K562 (cell line): ENCODE results near the gene SKIC2. TPM values are rescaled to one million over a fixed set of nuclear protein-coding genes. Genes with fewer than 3 reads are reported as not detected.
A peak's percentile ranks its signal among the peaks of the same experiment; 100 is the strongest.

ENCODE experiments used
- BCOR ChIP-seq: fragments of 450-650 bp; IDR thresholded peaks from 2 replicates; pipeline ENCODE4 v1.6.1; 2016
- C11orf30 ChIP-seq: fragments of 450-650 bp; IDR thresholded peaks from 2 replicates; pipeline ENCODE4 v1.6.1; 2016; ENCODE audit warnings: low read depth, mild to moderate bottlenecking
- CBX3 ChIP-seq, 2 experiments: IDR thresholded peaks; 1 replicate in 1 of 2; 2 replicates in 1 of 2; pipeline ENCODE4 v1.6.1; 2012; ENCODE audit warnings: inconsistent platforms in 2 of 2, low read length in 2 of 2, borderline replicate concordance in 1 of 2, control low read depth in 1 of 2
- CHD2 ChIP-seq: IDR thresholded peaks from 2 replicates; pipeline ENCODE4 v1.6.1; 2011; ENCODE audit warnings: low read depth, low read length
- ELF4 ChIP-seq: fragments of 450-650 bp; formaldehyde crosslinking; IDR thresholded peaks from 2 replicates; pipeline ENCODE4 v1.4.0; 2022; ENCODE audit warnings: missing genetic modification characterization
- EP400 ChIP-seq: fragments of 450-650 bp; IDR thresholded peaks from 2 replicates; pipeline ENCODE4 v1.6.1; 2017; ENCODE audit warnings: antibody characterized with exemption, mild to moderate bottlenecking, moderate library complexity
- FOXA1 ChIP-seq: fragments of 450-650 bp; IDR thresholded peaks from 2 replicates; pipeline ENCODE4 v1.6.1; 2016; ENCODE audit warnings: mild to moderate bottlenecking, borderline replicate concordance
- HDGF ChIP-seq: fragments of 450-650 bp; IDR thresholded peaks from 2 replicates; pipeline ENCODE4 v1.6.1; 2016
- HLTF ChIP-seq: fragments of 450-650 bp; IDR thresholded peaks from 2 replicates; pipeline ENCODE4 v1.6.1; 2016
- HMG20B ChIP-seq: fragments of 250-450 bp; sonication (Bioruptor Pico); IDR thresholded peaks from 2 replicates; pipeline ENCODE4 v1.5.0; 2021; ENCODE audit warnings: mild to moderate bottlenecking
- HMGXB4 ChIP-seq: sonication (generic); formaldehyde crosslinking; IDR thresholded peaks from 2 replicates; pipeline ENCODE4 v1.8.1; 2023; ENCODE audit warnings: mild to moderate bottlenecking, missing genetic modification reagents
- ID3 ChIP-seq, 2 experiments: fragments of 250-450 bp in 1 of 2; fragments of 450-650 bp in 1 of 2; sonication (Bioruptor Pico) in 1 of 2; IDR thresholded peaks; 2 replicates each; pipeline versions ENCODE4 v1.6.1 to v1.8.0; 2016 to 2021; ENCODE audit warnings: mild to moderate bottlenecking in 2 of 2, moderate library complexity in 2 of 2, missing compliant biosample characterization in 1 of 2, missing genetic modification characterization in 1 of 2
- MAFK ChIP-seq: IDR thresholded peaks from 2 replicates; pipeline ENCODE4 v1.6.1; 2011; ENCODE audit warnings: low read length, improper control_type of control experiment
- MAZ ChIP-seq, 2 experiments: fragments of 450-650 bp in 1 of 2; sonication (generic) in 1 of 2; formaldehyde crosslinking; IDR thresholded peaks in 1 of 2; conservative IDR thresholded peaks in 1 of 2; 2 replicates each; pipeline versions ENCODE4 v1.4.0 to v1.5.0; 2020; ENCODE audit warnings: mild to moderate bottlenecking in 1 of 2, missing genetic modification reagents in 1 of 2
- NELFE ChIP-seq: IDR thresholded peaks from 2 replicates; pipeline ENCODE4 v1.6.1; 2011; ENCODE audit warnings: mild to moderate bottlenecking; ENCODE audit not compliant: insufficient read depth, insufficient read length
- NR4A1 ChIP-seq, 2 experiments: fragments of 250-450 bp in 1 of 2; fragments of 450-650 bp in 1 of 2; sonication (Bioruptor Pico) in 1 of 2; IDR thresholded peaks; 2 replicates each; pipeline versions ENCODE4 v1.4.0 to v1.6.1; 2016 to 2020; ENCODE audit warnings: mild to moderate bottlenecking in 2 of 2, missing compliant biosample characterization in 1 of 2, missing genetic modification characterization in 1 of 2, moderate library complexity in 1 of 2
- PURB ChIP-seq: sonication (generic); formaldehyde crosslinking; IDR thresholded peaks from 2 replicates; pipeline ENCODE4 v1.9.0; 2021; ENCODE audit warnings: low read depth, mild to moderate bottlenecking, missing genetic modification reagents
- RBM17 ChIP-seq: fragments of 200-400 bp; formaldehyde crosslinking; IDR thresholded peaks from 2 replicates; pipeline ENCODE4 v1.6.1; 2017; ENCODE audit warnings: low read depth, mild to moderate bottlenecking, low read length, borderline replicate concordance
- RFX5 ChIP-seq: IDR thresholded peaks from 2 replicates; pipeline ENCODE4 v1.6.1; 2011; ENCODE audit warnings: low read depth, mild to moderate bottlenecking, improper control_type of control experiment, low read length
- SNAPC5 ChIP-seq: fragments of 250-450 bp; sonication (Bioruptor Pico); IDR thresholded peaks from 2 replicates; pipeline ENCODE4 v1.8.0; 2021; ENCODE audit warnings: moderate library complexity, mild to moderate bottlenecking, inconsistent platforms
- TEAD4 ChIP-seq, 2 experiments: sonication (generic) in 1 of 2; formaldehyde crosslinking in 1 of 2; IDR thresholded peaks; 2 replicates each; pipeline versions ENCODE4 v1.6.1 to v1.8.0; 2012 to 2022; ENCODE audit warnings: borderline replicate concordance in 1 of 2, inconsistent platforms in 1 of 2, low read length in 1 of 2, mild to moderate bottlenecking in 1 of 2, missing genetic modification reagents in 1 of 2
- TRIM24 ChIP-seq, 2 experiments: fragments of 450-650 bp; IDR thresholded peaks; 2 replicates each; pipeline ENCODE4 v1.6.1; 2016
- YBX1 ChIP-seq: fragments of 450-650 bp; IDR thresholded peaks from 2 replicates; pipeline ENCODE4 v1.7.1; 2016; ENCODE audit warnings: mild to moderate bottlenecking
- ZKSCAN3 ChIP-seq: fragments of 250-450 bp; sonication (Bioruptor Pico); IDR thresholded peaks from 2 replicates; pipeline ENCODE4 v1.4.0; 2020
- ZNF175 ChIP-seq: fragments of 200-800 bp; sonication (Bioruptor generic); IDR thresholded peaks from 2 replicates; pipeline ENCODE4 v1.6.1; 2016; ENCODE audit warnings: low read depth, mild to moderate bottlenecking, missing genetic modification characterization, missing compliant biosample characterization
- ZNF280A ChIP-seq: fragments of 450-650 bp; IDR thresholded peaks from 2 replicates; pipeline ENCODE4 v1.6.1; 2018; ENCODE audit warnings: mild to moderate bottlenecking, low read depth; ENCODE audit not compliant: partially characterized antibody
- polyA plus RNA-seq, 8 experiments: library from polyadenylated mRNA; depleted of rRNA in 4 of 8; stranded (reverse) in 5 of 8; unstranded in 3 of 8; fragments of >200 nt; fragmentation: Nextera tagmentation in 2 of 8; fragmentation: Illumina TruSeq in 1 of 8; extraction: Ambion mirVana in 2 of 8; extraction: Trizol in 1 of 8; gene quantifications; 2 replicates each; pipeline versions ENCODE4 v1.2.1 to v1.2.3, GENCODE V29; 2011 to 2014; ENCODE audit warnings: inconsistent platforms in 1 of 8, missing spikeins in 1 of 8
- total RNA-seq, 7 experiments: library from RNA; depleted of rRNA in 6 of 7; stranded (reverse); fragments of >200 nt in 6 of 7; fragmentation: Illumina TruSeq in 2 of 7; extraction: Trizol in 2 of 7; gene quantifications; 2 replicates each; pipeline versions ENCODE4 v1.2.1 to v1.2.3, GENCODE V29; 2011 to 2021; ENCODE audit warnings: low replicate concordance in 1 of 7

The SKIC2 gene
- total and polyA plus RNA-seq, 9 of the 15 experiments (the other 6 are each of a cell fraction or from before 2014, with no cell fraction given), result 3.3 to 94.6 (median 38.8) TPM

GRCh38 chr6:31948753-31949413 lies 10.1 kb upstream of the SKIC2 start (continued):
- TF ChIP-seq HMGXB4 (CRISPR knock-in tag) (no peak), SNAPC5 (no peak), HDGF (no peak), EP400 (peak; percentile 85), TRIM24 (IDR thresholded peaks at IDR 0.05) (peak; percentile 72 to 86; a peak in 3 of 4 replicates), ELF4 (CRISPR knock-in tag) (peak; percentile 49; the same call in 1 of the 2 replicates), RBM17 (no peak), HLTF (no peak), CHD2 (no peak), ZNF175 (CRISPR knock-in tag) (0 out of 2 replicates have a peak, but pooled peaks have one; percentile 20), ZKSCAN3 (CRISPR knock-in tag) (no peak), BCOR (no peak), ID3 (CRISPR knock-in tag; IDR thresholded peaks at IDR 0.05) (no peak), ID3 (tag; IDR thresholded peaks at IDR 0.05) (peak; percentile 45; the same call in 1 of the 2 replicates), YBX1 (no peak), FOXA1 (no peak), NR4A1 (CRISPR knock-in tag; IDR thresholded peaks at IDR 0.05) (no peak), NR4A1 (tag; IDR thresholded peaks at IDR 0.05) (peak; percentile 55; the same call in 1 of the 2 replicates), ZNF280A (no peak), NELFE (no peak), PURB (CRISPR knock-in tag) (no peak), C11orf30 (peak; percentile 26; the same call in 1 of the 2 replicates), CBX3 (IDR thresholded peaks at IDR 0.05; ENCODE audit: borderline replicate concordance in 1 of 2, low read length in 2 of 2) (no peak; a peak in 1 of 3 replicates), RFX5 (no peak), MAZ (CRISPR knock-in tag; conservative IDR thresholded peaks at IDR 0.05 in 1 of 2, IDR thresholded peaks at IDR 0.05 in 1 of 2) (peak in 1 of 2 experiments; percentile 28; a peak in 2 of 4 replicates), HMG20B (no peak), MAFK (no peak), TEAD4 (IDR thresholded peaks at IDR 0.05; ENCODE audit: low read length) (peak; percentile 16; the same call in 1 of the 2 replicates), TEAD4 (CRISPR knock-in tag; IDR thresholded peaks at IDR 0.05; ENCODE audit: borderline replicate concordance) (no peak)
